Suppressor macrophage (primary cell): Measurements from ENCODE around the gene CNGA3.
"Not testable (repeated sequence)": the region's sequence is repeated elsewhere in the genome, so short reads cannot be mapped to it uniquely, and the experiment has no call there.

Experiments used
- DNase-seq, 4 experiments: peaks; one replicate each; pipeline ENCODE4 v3.0.0-alpha.2; 2020 to 2022
- total RNA-seq, 17 experiments: gene quantifications; one replicate each; lab custom pipeline; 2026; ENCODE audit warnings: mixed read lengths in 6 of 17, inconsistent platforms in 3 of 17; lab: John Stamatoyannopoulos, UW

CNGA3 gene
- total RNA-seq, result 0 to 1.8 (median 0) reads per million in 17 experiments

DNA sequence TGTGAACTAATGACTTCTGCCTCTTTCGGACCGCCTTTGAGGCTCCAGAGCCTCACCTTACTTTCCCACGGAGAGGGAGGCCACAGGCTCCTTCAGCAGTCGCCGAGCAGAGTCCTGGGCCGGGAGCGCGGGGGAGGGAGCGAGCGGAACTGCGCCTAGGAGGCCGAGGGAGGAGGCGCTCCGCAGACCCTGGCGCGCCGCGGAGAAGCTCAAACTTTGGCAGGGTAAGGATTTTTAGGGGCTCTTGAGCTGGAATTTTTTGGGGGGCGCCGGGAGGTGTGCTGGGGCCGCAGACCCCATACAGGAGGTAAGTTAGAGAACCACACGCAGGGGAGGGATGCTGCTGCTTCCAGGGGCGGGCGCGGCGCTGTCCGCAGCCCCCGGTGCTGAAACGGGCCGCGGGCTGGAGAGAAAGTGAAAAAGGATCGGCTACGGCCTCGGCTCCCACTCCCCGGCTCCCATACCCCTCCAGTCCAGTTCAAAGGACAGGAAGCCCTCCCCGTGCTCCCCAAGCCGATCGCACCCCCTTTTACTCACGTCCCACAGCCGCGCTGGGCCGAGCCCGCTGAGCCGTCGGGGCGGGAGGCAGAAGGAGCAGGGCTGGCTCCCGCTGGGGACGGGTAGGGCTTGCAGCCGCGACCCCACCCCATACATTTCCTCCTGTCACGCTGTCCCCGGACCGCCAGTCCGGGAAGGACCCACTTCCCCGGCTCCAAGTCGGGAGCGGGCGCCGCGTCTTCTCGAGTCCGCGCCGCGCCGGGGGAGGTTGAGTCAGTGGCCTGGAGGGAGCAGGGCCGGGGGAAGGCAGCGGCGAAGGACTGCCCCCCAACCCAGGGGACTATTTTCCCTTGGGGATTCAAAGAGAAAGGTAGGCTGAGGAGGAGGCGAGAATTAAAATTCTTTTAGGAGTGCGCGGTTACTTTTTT, at the start of gene CNGA3:
Gene CNGA3, plus strand, starts transcription at position 146 of the 926 bp plus-strand sequence. CDS start 23,520 bp downstream, outside the sequence.
- peak in 3 of 4 experiments; percentile 2 to 50 (median 25) for DNase-seq

- no peak for DNase-seq
These were observed 48.2 kb upstream of the CNGA3 start for GRCh38 chr2:98297817-98298682.

DNA sequence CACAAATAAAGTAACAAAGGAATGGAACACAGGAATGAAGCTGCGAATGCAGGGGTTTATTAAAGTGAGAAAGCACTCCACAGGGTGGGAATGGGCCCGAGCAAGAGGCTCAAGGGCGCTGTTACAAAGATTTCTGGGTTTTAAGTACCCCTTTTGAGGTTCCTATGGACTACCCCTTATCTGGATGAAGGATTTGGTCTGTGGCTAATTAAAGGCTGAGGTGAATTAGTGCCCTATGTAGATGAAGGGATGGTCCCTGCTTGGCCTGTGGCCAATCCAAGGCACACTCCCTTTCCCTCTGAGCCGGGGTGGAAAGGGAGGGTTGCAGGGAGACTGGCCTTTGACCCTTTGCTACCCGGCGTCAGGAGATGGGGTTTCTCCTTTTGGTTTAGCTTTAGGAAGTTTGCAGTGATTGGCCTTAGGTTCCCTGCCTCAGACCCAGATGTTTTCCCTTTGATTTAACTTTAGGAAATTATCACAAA, 47.5 kb upstream of the CNGA3 start:
- DNase-seq, result no peak

DNA sequence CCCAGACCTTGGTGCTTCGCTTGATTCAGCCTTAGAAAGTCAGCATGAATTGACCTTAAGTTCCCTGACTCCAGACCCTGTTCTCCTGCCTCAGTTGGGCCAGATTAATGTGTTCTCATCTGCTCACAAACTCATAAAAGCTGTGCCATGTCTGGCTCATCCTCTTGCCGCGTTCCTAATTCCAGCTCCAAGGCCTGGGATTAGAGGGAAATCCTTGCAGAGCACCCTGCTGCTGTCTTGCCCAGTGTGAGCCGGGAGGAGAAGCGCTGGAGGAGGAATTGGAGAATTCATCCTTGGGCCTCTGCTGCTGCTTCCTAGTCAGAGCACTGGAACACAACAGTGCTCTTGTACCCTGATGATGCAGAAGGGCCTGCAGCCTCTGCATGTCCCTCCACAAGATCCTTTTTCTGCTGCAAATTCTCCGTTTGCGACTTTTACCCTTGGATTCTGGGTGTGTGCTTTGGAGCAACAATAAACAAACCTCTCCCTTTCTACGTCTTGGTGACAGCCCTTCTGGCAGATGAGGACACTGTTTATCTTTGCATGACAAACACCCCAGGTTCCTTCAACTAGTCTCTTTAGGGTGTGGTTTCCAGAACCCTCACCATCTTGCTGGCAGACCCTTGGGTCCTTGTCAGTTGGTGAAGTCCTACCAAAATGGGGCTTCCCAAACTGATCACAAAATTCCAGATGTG, 46.9 kb upstream of the CNGA3 start:
- DNase-seq, result no peak

GRCh38 chr2:98300141-98300874, 45.9 kb upstream of the CNGA3 start:
- DNase-seq, result no peak

DNA sequence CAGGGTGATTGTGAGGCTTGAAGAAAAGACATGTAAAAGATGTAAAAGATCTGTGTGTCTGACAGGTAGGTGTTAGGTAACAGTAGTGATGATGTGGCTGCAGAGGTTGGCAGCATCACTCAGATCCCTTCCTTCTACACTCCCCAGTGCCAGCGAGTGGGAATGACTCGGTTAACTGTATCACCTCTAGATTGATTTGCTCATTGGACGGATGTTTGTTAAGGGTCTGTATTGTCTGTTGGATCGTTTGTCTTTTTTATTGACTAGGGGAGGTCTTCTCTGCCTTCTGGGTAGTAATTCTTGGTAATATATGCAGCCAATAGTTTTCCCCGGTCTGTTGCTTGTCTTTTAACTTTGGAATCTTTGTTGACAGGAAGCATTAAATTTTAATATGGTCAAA, 44.8 kb upstream of the CNGA3 start:
- no peak for DNase-seq

GRCh38 chr2:98307131-98307696, 39.0 kb upstream of the CNGA3 start:
- DNase-seq, result not testable (repeated sequence)

GRCh38 chr2:98308068-98308467, 38.2 kb upstream of the CNGA3 start:
- no peak for DNase-seq

DNA sequence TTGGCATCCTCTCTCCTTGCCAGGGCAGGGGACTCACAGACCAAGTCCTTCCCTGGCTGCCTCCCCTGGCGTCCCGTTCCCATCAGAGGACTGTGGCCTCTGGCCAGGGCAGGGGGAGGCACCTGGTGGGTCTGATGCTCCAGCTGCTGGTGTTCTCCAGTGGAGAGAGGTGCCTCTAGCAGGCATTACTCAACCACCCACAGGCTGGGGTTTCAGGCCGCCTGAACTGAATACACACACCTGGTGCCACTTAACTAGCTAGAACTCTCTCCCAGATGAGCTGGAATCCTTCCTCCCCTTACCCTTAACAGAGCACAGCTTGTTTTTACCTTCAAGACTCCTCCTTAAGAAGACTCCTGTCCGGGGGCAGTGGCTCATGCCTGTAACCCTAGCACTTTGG, 37.7 kb upstream of the CNGA3 start:
- no peak for DNase-seq

DNA sequence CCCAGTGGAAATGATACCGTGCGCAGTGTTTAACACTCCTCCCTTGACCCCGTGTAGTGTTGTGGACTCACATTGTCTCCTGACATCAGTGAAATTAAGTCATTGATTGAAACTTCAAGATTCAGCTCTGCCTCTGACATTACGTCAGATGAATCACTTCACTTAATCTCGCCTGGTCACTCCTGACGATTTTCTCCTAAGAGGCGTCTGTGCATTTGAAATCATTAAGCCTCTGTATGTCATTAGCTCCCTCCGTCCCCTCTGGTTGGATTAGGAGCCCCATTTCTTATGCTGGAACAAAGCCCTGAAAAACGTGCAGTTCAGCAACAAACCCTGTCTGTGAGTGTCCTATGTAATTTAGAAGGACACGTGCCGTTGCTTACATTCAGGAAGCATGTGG, 36.7 kb upstream of the CNGA3 start:
- DNase-seq, result no peak

- no peak for DNase-seq
These were observed 36.2 kb upstream of the CNGA3 start for GRCh38 chr2:98310010-98310409.

DNA sequence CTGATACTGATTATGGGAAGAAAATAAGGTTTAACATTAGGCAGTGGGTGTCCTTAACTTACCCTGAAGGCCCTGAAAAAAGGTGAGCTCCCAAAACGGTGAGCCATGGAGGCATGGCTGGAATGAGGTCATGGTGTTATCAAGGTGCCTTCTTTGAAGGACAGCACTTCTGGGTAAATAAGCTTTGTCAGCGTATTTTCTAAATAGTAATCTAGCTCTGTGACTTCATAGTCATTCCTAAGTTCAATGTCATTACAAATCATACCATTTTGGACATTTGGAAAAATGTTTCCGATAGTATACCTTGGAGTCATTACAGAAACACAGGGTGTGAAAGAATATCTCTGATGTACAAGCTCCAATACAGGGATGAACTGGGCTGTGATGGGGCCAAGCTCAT, 35.2 kb upstream of the CNGA3 start:
- DNase-seq, result no peak

GRCh38 chr2:98311771-98312545, 34.3 kb upstream of the CNGA3 start:
- no peak for DNase-seq

DNA sequence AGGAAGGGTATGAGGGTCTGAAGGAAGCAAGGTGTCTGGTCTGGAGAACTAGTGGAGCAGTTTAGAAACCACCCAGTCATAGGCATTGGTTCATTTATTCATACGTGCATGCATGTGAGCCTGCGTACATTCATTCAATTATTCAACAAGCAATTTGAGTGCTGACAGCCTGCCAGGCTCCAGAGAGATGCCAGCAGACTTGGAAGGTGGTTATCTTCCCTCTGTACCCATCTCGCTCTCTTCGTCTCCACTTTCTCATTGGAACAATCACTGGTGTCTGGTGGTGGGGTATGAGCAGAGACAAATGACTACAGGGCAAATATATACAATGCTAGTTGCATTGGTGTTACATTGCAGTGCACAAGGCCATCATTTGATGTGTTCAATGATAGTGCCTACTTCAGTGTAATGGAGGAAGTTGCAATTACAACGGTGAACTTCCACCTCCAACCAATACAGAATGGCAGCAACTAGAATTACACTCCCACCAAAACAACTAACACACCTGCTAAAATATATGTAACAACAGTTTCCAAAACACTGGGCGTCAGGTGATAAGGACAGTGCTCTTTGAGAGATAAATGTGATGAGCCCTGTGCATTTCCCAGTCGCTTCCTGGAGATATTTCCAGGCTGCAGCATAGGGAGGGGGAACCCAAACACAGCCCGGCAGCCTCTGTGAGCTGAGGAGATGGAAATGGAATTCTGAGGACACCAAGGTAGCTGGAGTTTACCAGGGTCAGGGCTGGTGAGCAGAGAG, 32.6 kb upstream of the CNGA3 start:
- DNase-seq, result no peak

DNA sequence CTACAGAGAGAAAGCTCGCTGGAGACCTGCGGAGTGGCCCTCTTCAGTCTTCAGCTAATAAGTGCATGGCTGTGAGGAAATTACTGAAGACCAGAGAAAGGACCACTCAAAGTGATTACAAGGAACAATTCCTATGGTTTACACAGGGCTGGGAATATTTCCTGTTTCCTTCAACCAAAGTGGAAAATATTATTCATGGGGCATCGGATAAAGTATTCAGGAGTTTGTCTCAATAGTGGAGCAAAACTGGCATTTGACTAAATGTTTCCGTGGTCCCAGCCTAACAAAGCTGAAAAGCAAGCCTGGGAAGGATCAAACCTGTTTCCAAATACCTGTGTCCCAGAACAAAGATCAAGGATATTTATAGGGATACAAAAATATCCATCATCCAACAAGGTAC, 32.0 kb upstream of the CNGA3 start:
- no peak for DNase-seq

GRCh38 chr2:98315957-98316356, 30.3 kb upstream of the CNGA3 start:
- no peak for DNase-seq

DNA sequence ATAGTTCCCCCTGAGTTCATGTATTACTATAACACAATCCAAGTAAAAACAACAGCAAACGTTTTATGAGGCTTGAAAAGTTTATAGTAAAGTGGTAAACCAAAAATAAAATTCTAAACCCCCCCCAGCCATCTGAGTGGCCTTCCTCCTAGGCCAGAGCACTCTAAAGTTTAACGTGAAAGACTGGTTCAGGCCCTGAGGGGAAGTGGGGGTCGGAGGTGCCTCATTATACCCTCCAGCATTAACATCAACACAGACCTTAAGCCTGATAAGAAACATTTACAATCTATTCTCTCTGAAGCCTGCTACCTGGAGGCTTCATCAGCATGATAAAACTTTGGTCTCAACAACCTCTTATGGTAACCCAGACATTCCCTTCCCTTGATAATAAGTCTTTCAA, 29.0 kb upstream of the CNGA3 start:
- no peak for DNase-seq

DNA sequence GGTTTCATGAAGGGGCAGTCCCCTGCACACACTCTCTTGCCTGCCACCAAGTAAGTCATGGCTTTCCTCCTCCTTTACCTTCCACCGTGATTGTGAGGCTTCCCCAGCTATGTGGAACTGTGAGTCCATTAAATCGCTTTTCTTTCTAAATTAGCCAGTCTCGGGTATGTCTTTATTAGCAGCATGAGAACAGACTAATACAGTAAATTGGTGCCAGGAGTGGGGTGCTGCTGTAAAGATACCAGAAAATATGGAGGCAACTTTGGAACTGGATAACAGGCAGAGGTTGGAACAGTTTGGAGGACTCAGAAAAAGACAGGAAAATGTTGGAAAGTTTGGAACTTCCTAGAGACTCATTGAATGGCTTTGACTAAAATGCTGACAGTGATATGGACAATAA, 26.1 kb upstream of the CNGA3 start:
- DNase-seq, result not testable (repeated sequence)

DNA sequence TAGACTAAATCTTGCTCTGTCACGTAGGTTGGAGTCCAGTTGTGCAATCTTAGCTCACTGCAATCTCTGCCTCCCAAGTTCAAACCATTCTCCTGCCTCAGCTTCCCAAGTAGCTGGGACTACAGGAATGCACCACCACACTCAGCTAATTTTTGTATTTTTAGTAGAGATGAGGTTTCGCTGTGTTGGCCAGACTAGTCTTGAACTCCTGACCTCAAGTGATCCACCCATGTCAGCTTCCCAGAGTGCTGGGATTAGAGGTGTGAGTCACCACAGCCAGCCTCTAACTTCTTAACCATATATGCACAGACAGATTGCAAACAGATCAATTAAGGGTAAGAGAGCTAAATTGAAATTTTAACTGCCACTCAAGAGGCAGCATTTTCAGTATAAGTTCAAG, 22.1 kb upstream of the CNGA3 start:
- no peak for DNase-seq

DNA sequence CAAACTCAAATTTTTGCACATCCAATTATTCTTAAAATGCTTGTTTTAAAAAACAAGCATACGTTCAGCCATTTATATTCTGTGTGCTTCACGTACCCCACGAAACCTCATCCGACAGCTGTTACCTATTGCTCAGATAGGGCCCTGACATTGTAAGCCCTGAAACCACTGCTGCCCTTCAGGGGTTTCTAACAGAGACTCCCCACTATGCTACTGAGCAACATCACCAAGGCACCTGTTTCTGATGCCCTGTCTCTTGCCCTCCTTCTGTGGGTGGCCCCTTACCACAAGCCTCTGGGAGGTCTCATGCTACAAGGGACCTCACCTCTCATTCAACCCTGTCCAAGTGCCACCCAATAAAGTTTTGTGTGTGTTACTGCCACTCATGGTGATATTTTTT, 18.5 kb upstream of the CNGA3 start:
- DNase-seq, result no peak
